ELF-1 (cell line): Measurements from ENCODE around the gene PCDHAC1.
A peak's percentile ranks its signal among the peaks of the same experiment; 100 is the strongest.

Source experiments
- DNase-seq: peaks from one replicate; pipeline ENCODE4 v3.0.0-alpha.2; 2016; ENCODE audit warnings: low read depth, low spot score

The PCDHAC1 gene

DNA sequence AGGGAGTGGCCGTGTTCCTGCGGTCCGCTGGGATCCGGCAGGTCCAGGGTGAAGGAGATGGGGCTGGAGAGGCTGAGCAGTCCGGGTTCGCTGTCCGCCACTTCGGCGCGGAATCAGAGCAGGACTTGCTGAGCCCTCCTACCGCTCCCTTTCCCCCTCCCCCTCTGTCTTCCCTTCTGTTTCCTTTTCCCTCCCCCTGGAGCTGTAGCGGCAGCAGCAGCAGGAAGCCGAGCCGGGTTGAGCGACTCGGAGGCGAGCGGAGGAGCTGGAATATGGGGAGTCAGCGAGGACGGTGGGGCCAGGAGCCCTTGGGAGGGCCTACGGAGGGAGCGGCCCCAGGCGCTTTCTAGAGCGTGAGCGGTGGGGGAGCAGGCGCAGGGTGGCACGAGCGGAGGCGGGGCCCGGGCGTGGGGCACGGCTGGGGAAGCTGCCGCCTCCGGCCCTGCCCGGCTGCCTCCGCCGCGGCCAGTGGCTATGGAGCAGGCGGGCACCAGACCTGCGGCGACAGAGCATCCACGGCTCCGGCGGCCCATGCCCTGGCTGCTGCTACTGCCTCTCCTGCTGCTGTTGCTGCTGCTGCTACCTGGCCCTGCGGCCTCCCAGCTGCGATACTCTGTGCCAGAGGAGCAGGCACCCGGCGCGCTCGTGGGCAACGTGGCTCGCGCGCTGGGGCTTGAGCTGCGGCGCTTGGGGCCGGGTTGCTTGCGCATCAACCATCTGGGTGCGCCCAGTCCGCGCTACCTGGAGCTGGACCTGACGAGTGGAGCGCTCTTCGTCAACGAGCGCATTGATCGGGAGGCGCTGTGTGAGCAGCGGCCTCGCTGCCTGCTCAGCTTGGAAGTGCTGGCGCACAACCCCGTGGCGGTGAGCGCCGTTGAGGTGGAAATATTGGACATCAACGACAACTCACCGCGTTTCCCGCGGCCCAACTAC, 40.5 kb downstream of the PCDHAC1 start, which contains the start of gene PCDHAC2:
TSS of gene PCDHAC2 (plus strand) at position 184 of the 933 bp plus-strand sequence. CDS start at position 475, 291 bp downstream.
- peak; percentile 87 for DNase-seq

GRCh38 chr5:140967226-140967893, 41.3 kb downstream of the PCDHAC1 start:
- DNase-seq = no peak

- DNase-seq = no peak
These were observed 43.8 kb downstream of the PCDHAC1 start for GRCh38 chr5:140969880-140970279.

DNA sequence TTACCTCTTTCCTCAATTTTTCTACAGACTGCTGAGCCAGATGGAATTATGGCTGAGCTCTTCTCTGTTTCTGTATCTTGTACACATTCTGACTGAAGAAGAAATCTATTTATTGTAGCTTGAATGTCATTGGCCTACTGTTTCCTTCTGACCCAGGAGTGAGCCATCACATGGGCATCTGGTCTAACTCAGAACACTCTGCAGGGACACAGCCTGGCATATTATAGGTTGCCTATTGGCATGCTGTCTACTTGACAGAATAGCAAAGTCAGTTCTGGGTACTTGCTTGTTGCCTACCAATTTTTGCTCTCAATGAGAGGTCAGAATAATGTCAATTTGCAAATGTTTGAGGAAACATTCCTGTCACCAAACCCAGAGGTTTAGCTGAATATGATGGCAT, 47.5 kb downstream of the PCDHAC1 start:
- no peak for DNase-seq

- DNase-seq = no peak
These were observed 50.9 kb downstream of the PCDHAC1 start for GRCh38 chr5:140977003-140977402.

- no peak for DNase-seq
These were observed 52.2 kb downstream of the PCDHAC1 start for GRCh38 chr5:140978260-140978659.

GRCh38 chr5:140978983-140979382, 52.9 kb downstream of the PCDHAC1 start:
- no peak for DNase-seq
